GM12891 (cell line): ENCODE data around the gene ECI1. TPM values are rescaled to one million over a fixed set of nuclear protein-coding genes. Genes with fewer than 3 reads are reported as not detected.

Source experiments
- DNase-seq: peaks from one replicate; pipeline ENCODE4 v3.0.0; 2011; ENCODE audit warnings: low spot score; ENCODE audit not compliant: insufficient read length
- FAIRE-seq: peaks from 2 replicates; lab custom pipeline; 2011; peaks lifted over from hg19 to GRCh38; lab: Jason Lieb, UNC
- PAX5 ChIP-seq: IDR thresholded peaks from 2 replicates; pipeline ENCODE4 v1.6.1; 2011; ENCODE audit warnings: low read length, moderate library complexity, mild to moderate bottlenecking; ENCODE audit not compliant: insufficient read depth, severe bottlenecking
- POLR2A ChIP-seq: IDR thresholded peaks from 2 replicates; pipeline ENCODE4 v1.6.1; 2011; ENCODE audit warnings: low read depth, low read length, control low read depth
- POLR2AphosphoS5 ChIP-seq: IDR thresholded peaks from 2 replicates; pipeline ENCODE4 v1.6.1; 2011; ENCODE audit warnings: low read depth, low read length, control low read depth
- POU2F2 ChIP-seq: IDR thresholded peaks from 2 replicates; pipeline ENCODE4 v1.6.1; 2011; ENCODE audit warnings: low read depth, mild to moderate bottlenecking, control low read depth, low read length, moderate library complexity
- SPI1 ChIP-seq: IDR thresholded peaks from 2 replicates; pipeline ENCODE4 v1.6.1; 2011; ENCODE audit warnings: low read depth, low read length, control low read depth
- TAF1 ChIP-seq: IDR thresholded peaks from 2 replicates; pipeline ENCODE4 v1.6.1; 2011; ENCODE audit warnings: low read depth, low read length, control low read depth
- polyA plus RNA-seq: library from polyadenylated mRNA; unstranded; fragments of >200 nt; gene quantifications from one replicate; pipeline ENCODE4 v1.2.1, GENCODE V29; 2012; ENCODE audit warnings: low read depth, missing spikeins, inconsistent platforms; ENCODE audit not compliant: missing spikeins

ECI1 gene
- 29.5 TPM for polyA plus RNA-seq

GRCh38 chr16:2251296-2252111 is at the start of gene ECI1:
Gene ECI1 (minus strand): TSS chr16:2251587. CDS start chr16:2251566, 21 bp downstream.
- TF ChIP-seq PAX5 (no peak), POLR2AphosphoS5 (peak; percentile 89), POLR2A (peak; percentile 51; the same call in 1 of the 2 replicates), SPI1 (no peak), TAF1 (peak; percentile 87), POU2F2 (no peak)
- DNase-seq (peak; percentile 99), FAIRE-seq (peak; percentile 98)

GRCh38 chr16:2299915-2300192 is 48.5 kb upstream of the ECI1 start:
- no peak for DNase-seq
- FAIRE-seq = no peak
- TF ChIP-seq SPI1 (no peak), PAX5 (no peak), POU2F2 (no peak), TAF1 (no peak), POLR2A (no peak), POLR2AphosphoS5 (no peak)

GRCh38 chr16:2299121-2299914 is 47.9 kb upstream of the ECI1 start:
- DNase-seq = no peak
- FAIRE-seq = no peak
- TF ChIP-seq TAF1 (no peak), PAX5 (no peak), SPI1 (no peak), POLR2AphosphoS5 (no peak), POLR2A (no peak), POU2F2 (no peak)

GRCh38 chr16:2298621-2299020 is 47.2 kb upstream of the ECI1 start:
- DNase-seq (no peak), FAIRE-seq (no peak)
- TF ChIP-seq POU2F2 (no peak), TAF1 (no peak), POLR2AphosphoS5 (no peak), POLR2A (no peak), PAX5 (no peak), SPI1 (no peak)

- TF ChIP-seq SPI1 = no peak
- no peak for TF ChIP-seq POLR2A
- TF ChIP-seq POU2F2 = no peak
- TF ChIP-seq TAF1 = no peak
- DNase-seq = no peak
- FAIRE-seq = no peak
Measured at GRCh38 chr16:2297506-2297860, 46.1 kb upstream of the ECI1 start.

GRCh38 chr16:2296661-2297505 is 45.5 kb upstream of the ECI1 start:
- no peak for TF ChIP-seq SPI1
- TF ChIP-seq POU2F2 = no peak
- no peak for TF ChIP-seq PAX5
- no peak for TF ChIP-seq TAF1
- no peak for TF ChIP-seq POLR2A
- no peak for TF ChIP-seq POLR2AphosphoS5
- DNase-seq (no peak), FAIRE-seq (peak; percentile 71)

GRCh38 chr16:2295056-2295798 is 43.8 kb upstream of the ECI1 start:
- TF ChIP-seq PAX5 (no peak), SPI1 (peak; percentile 36; the same call in 1 of the 2 replicates)
- DNase-seq (peak; percentile 72), FAIRE-seq (peak; percentile 99)

- DNase-seq (no peak), FAIRE-seq (no peak)
- TF ChIP-seq POLR2A = no peak
- no peak for TF ChIP-seq POU2F2
- no peak for TF ChIP-seq POLR2AphosphoS5
- TF ChIP-seq PAX5 = no peak
- TF ChIP-seq TAF1 = no peak
- no peak for TF ChIP-seq SPI1
Measured at GRCh38 chr16:2292221-2292620, 40.8 kb upstream of the ECI1 start.

GRCh38 chr16:2289282-2289681 is 37.9 kb upstream of the ECI1 start:
- FAIRE-seq = no peak
- TF ChIP-seq POU2F2 (no peak), SPI1 (no peak), POLR2AphosphoS5 (no peak), TAF1 (no peak)
- DNase-seq = no peak

- FAIRE-seq = no peak
- TF ChIP-seq TAF1 (no peak), PAX5 (no peak), POLR2AphosphoS5 (no peak), SPI1 (no peak)
- no peak for DNase-seq
Measured at GRCh38 chr16:2288726-2289125, 37.3 kb upstream of the ECI1 start.
